Lower leg skin (tissue), 4 donors: Measurements from ENCODE around the gene LYST. TPM values are rescaled to one million over a fixed set of nuclear protein-coding genes. Genes with fewer than 3 reads are reported as not detected.

Experiments used
- DNase-seq, 2 donors: peaks; one replicate each; pipeline ENCODE4 v3.0.0-alpha.2; 2019; ENCODE audit warnings: low spot score in 2 of 2
- H3K4me3 ChIP-seq: fragments of 200-600 bp; sonication (generic); 2 replicates; pipeline ENCODE4 v1.5.1; 2017; ENCODE audit warnings: mild to moderate bottlenecking, low read depth; ENCODE audit not compliant: poor library complexity, severe bottlenecking
- POLR2A ChIP-seq, 2 donors: fragments of 450-650 bp; IDR thresholded peaks; one replicate each; pipeline ENCODE4 v1.6.1; 2016 to 2017; ENCODE audit warnings: antibody characterized with exemption in 2 of 2, mild to moderate bottlenecking in 1 of 2, moderate library complexity in 1 of 2
- WGBS, 2 donors: methylation state at CpG; one replicate each; pipeline ENCODE4 v1.1.5; 2018; 5-methylcytosine and 5-hydroxymethylcytosine counted together
- intact Hi-C: fragments of 100-400 bp; cut with DNase I; formaldehyde crosslinking; loops from one replicate; pipeline ENCODE4 v1.15.0; 2023; ENCODE audit warnings: low total_unique reads
- total RNA-seq, 4 donors: library from RNA; depleted of rRNA; stranded (reverse); fragments of >200 nt; gene quantifications; one replicate each; pipeline ENCODE4 v1.1.0, GENCODE V29; 2016
- TF ChIP-seq, protein P1 (sequence below), 3 donors: fragments of 450-650 bp; IDR thresholded peaks; one replicate each; pipeline ENCODE4 v1.5.1; 2016; ENCODE audit warnings: antibody characterized with exemption in 3 of 3, mild to moderate bottlenecking in 3 of 3, moderate library complexity in 2 of 3

LYST gene
- total RNA-seq, 4 donors from 2014 or later, result 38.5 to 43.9 (median 40.9) TPM

DNA sequence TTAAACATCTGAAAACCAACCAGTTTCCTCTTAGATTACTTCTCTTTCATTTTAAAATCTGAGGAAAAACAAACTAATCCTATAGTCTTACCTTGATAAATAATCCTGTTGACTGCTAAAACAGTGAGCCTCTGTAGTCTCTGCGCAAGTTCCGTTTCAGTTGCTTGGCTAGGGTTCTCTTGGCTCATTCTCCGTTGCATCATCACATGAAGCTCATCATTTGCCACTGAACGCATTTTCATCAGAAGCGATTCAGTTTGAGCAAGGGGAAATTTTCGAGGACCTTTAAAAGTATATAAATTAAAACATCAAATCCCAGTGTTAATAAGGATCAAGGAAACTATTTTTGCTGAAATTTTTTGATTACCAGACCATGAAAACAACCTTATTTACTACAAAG lies 120.5 kb downstream of the LYST start:
- no peak for TF ChIP-seq POLR2A (IDR thresholded peaks at IDR 0.05)
- TF ChIP-seq, protein P1, sequence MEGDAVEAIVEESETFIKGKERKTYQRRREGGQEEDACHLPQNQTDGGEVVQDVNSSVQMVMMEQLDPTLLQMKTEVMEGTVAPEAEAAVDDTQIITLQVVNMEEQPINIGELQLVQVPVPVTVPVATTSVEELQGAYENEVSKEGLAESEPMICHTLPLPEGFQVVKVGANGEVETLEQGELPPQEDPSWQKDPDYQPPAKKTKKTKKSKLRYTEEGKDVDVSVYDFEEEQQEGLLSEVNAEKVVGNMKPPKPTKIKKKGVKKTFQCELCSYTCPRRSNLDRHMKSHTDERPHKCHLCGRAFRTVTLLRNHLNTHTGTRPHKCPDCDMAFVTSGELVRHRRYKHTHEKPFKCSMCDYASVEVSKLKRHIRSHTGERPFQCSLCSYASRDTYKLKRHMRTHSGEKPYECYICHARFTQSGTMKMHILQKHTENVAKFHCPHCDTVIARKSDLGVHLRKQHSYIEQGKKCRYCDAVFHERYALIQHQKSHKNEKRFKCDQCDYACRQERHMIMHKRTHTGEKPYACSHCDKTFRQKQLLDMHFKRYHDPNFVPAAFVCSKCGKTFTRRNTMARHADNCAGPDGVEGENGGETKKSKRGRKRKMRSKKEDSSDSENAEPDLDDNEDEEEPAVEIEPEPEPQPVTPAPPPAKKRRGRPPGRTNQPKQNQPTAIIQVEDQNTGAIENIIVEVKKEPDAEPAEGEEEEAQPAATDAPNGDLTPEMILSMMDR (IDR thresholded peaks at IDR 0.05), result no peak
- no peak overlapping the region for H3K4me3 ChIP-seq
- DNase-seq, result no peak
- WGBS, 2 donors, result 93 to 94% methylated on average over 6 of the region's 6 CpGs
- intact Hi-C loops, result no loop called here

GRCh38 chr1:235745503-235746136 lies 121.1 kb downstream of the LYST start:
- H3K4me3 ChIP-seq, result no peak overlapping the region
- no peak for DNase-seq
- TF ChIP-seq, protein P1 (IDR thresholded peaks at IDR 0.05), result no peak
- TF ChIP-seq POLR2A (IDR thresholded peaks at IDR 0.05), result no peak
- intact Hi-C loops, result no loop called here
- 82 to 92% methylated on average over 4 of the region's 4 CpGs for WGBS, 2 donors

GRCh38 chr1:235742914-235743599 lies 123.6 kb downstream of the LYST start:
- no peak for DNase-seq
- whole genome bisulfite sequencing, 2 donors, result 87 to 96% methylated on average over 5 of the region's 5 CpGs
- H3K4me3 ChIP-seq, result no peak overlapping the region
- TF ChIP-seq POLR2A (IDR thresholded peaks at IDR 0.05), result no peak
- TF ChIP-seq, protein P1 (IDR thresholded peaks at IDR 0.05), result no peak
- intact Hi-C loops, result no loop called here

DNA sequence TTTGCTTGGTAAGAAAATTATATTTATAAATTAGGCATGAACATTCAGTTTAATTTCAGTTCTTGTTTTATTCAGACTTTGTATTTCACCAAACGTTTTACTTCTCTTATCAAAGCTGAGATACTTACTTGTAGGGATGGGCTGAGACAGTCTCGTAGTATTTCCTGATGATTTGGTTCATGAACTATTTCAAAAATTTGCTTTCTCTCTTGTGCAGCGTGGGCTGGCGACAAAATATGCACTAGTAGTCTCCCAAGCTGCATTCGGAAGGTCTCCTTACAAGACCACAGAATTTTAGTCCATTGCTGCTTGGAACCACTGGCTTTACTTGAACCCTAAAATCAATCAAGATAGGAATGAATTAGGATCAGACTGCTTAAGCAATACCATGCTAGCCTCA lies 125.4 kb downstream of the LYST start:
- 81 to 85% methylated on average over 5 of the region's 5 CpGs for WGBS, 2 donors
- intact Hi-C loops, result no loop called here
- H3K4me3 ChIP-seq, result no peak overlapping the region
- TF ChIP-seq POLR2A (IDR thresholded peaks at IDR 0.05), result no peak
- TF ChIP-seq, protein P1 (IDR thresholded peaks at IDR 0.05), result no peak
- DNase-seq, result no peak

DNA sequence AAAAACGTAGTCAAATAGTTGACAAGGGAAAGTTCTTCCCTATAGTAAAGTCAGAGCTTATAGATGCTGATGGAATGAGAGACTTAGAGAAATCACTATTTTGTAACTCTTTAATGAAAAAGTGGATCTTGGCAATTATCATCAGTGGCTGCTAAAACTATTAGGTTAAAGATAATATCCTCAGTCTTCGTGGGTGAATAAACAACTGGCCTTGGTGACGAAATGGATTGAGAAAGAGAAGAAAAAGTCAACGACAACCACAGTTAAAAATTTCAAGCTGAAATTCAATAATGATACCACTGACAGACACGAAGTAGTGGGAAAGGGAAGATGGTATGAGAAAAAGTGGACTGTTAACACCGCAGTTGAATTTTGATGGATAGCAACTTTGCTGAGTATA lies 127.1 kb downstream of the LYST start:
- H3K4me3 ChIP-seq, result no peak overlapping the region
- intact Hi-C loops, result no loop called here
- TF ChIP-seq POLR2A (IDR thresholded peaks at IDR 0.05), result no peak
- TF ChIP-seq, protein P1 (IDR thresholded peaks at IDR 0.05), result no peak
- no peak for DNase-seq
- 88 to 95% methylated on average over 6 of the region's 6 CpGs for WGBS, 2 donors
